ENCODE data around the gene ZNF367. TPM values are rescaled to one million over a fixed set of nuclear protein-coding genes. Genes with fewer than 3 reads are reported as not detected.

Gene ZNF367
- total and polyA plus RNA-seq, 2 donors (not counting 1 experiment from before 2014, with no cell fraction given): 1.3 to 2.2 TPM

DNA sequence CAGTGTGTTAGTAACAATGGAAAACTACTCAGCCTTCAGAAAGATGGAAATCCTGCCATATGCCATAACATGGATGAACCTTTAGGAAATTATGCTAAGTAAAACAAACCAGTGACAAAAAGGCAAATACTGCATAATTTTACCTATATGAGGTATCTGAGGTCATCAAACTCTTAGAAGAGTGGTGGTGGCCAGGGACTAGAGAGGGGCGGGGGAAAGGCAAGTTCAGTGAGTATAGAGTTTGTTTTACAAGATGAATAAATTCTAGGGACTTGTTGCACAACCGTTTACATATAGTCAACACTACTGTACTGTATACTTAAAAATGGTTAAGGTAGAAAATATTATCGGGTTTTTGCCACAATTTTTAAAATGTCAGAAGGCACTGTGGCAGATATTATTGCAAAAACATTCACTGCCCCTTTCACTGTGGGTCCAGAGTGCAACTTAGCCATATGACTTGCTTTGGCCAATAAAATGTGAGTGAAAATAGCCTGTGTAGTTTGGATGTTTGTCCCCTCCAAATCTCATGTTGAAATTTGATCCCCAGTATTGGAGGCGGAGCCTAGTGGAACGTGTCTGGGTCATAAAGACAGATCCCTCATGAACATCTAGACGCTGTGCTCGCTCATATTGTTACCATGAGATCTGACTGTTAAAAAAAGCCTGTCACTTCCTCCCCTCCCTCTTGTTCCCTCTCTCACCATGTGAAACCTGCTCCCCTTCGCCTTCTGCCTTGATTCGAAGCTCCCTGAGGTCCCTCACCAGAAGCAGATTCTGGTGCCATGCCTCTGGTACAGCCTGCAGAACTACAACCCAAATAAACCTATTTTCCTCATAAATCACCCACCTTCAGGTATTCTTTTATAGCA lies 9.5 kb downstream of the ZNF367 start:
- Histone ChIP-seq H3K9ac (ENCODE audit: low read length) (no peak overlapping the region), H3K27me3 (replicated peaks in 1 of 4; ENCODE audit: control extremely low read depth in 1 of 4, control insufficient read depth in 3 of 4, insufficient read depth in 4 of 4, low read length in 3 of 4) (no peaks in the 10 kb centered on the region), H3K27ac (ENCODE audit: low read length in 2 of 2) (no peak overlapping the region), H3K36me3 (replicated peaks in 1 of 2; ENCODE audit: control extremely low read depth in 1 of 2, control insufficient read depth in 1 of 2, extremely low read depth in 1 of 2, insufficient read depth in 2 of 2, low read length in 1 of 2) (no peaks in the 10 kb centered on the region), H3K9me3 (ENCODE audit: control extremely low read depth in 1 of 3, control insufficient read depth in 2 of 3, insufficient read depth in 1 of 3, low read length in 2 of 3) (no peaks in the 10 kb centered on the region), H3K79me2 (ENCODE audit: control insufficient read depth, insufficient read depth, low read length) (peaks cover 41% of the 10 kb centered on the region), H2AFZ (ENCODE audit: insufficient read depth, low read depth, low read length, poor library complexity, severe bottlenecking) (no peak overlapping the region), H4K20me1 (ENCODE audit: control insufficient read depth, insufficient read depth, low read length, poor library complexity, severe bottlenecking) (no peaks in the 10 kb centered on the region), H3K4me1 (ENCODE audit: control insufficient read depth in 2 of 2, insufficient read depth in 2 of 2, low read length in 2 of 2) (peaks cover 8 to 15% of the 10 kb centered on the region in 2 donors), H3K4me3 (ENCODE audit: control extremely low read depth in 1 of 5, extremely low read depth in 1 of 5, insufficient read depth in 1 of 5, low read depth in 2 of 5, low read length in 4 of 5) (no peak overlapping the region), H3K4me2 (replicated peaks; ENCODE audit: low read depth, low read length, poor library complexity, severe bottlenecking) (no peak overlapping the region)
- ATAC-seq (ENCODE audit: low read depth) (no peak), DNase-seq (no peak)
- ChIA-PET POLR2A (no interaction called here), CTCF (interaction anchor here (0.6 to 1.1 kb wide), 2 partner anchors 81 to 395 kb away, joined by 3 to 4 read pairs; no protein-coding TSS in a partner anchor)
- H3K4me1 Mint-ChIP-seq: peaks cover 15% of the 10 kb centered on the region
- peak overlapping the region; percentile 57 for H3K27ac Mint-ChIP-seq
- TF ChIP-seq, protein P1, sequence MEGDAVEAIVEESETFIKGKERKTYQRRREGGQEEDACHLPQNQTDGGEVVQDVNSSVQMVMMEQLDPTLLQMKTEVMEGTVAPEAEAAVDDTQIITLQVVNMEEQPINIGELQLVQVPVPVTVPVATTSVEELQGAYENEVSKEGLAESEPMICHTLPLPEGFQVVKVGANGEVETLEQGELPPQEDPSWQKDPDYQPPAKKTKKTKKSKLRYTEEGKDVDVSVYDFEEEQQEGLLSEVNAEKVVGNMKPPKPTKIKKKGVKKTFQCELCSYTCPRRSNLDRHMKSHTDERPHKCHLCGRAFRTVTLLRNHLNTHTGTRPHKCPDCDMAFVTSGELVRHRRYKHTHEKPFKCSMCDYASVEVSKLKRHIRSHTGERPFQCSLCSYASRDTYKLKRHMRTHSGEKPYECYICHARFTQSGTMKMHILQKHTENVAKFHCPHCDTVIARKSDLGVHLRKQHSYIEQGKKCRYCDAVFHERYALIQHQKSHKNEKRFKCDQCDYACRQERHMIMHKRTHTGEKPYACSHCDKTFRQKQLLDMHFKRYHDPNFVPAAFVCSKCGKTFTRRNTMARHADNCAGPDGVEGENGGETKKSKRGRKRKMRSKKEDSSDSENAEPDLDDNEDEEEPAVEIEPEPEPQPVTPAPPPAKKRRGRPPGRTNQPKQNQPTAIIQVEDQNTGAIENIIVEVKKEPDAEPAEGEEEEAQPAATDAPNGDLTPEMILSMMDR (IDR thresholded peaks at IDR 0.05): no peak
- no peak for TF ChIP-seq EZH2 (IDR thresholded peaks at IDR 0.05; ENCODE audit: borderline replicate concordance, insufficient read depth, low read depth, low read length, poor library complexity, severe bottlenecking)
- H3K4me3 Mint-ChIP-seq: no peak overlapping the region
- 81% methylated on average over 6 of the region's 9 CpGs for WGBS (ENCODE audit: insufficient coverage)
- no peaks in the 10 kb centered on the region for H3K9me3 Mint-ChIP-seq (ENCODE audit: insufficient read depth)
- H3K27me3 Mint-ChIP-seq: no peaks in the 10 kb centered on the region
- intact Hi-C loops (cut with micrococcal nuclease): no loop called here

All from B cell (primary cell).